ENCODE measurements around the gene SPRN.

Gene SPRN

DNA sequence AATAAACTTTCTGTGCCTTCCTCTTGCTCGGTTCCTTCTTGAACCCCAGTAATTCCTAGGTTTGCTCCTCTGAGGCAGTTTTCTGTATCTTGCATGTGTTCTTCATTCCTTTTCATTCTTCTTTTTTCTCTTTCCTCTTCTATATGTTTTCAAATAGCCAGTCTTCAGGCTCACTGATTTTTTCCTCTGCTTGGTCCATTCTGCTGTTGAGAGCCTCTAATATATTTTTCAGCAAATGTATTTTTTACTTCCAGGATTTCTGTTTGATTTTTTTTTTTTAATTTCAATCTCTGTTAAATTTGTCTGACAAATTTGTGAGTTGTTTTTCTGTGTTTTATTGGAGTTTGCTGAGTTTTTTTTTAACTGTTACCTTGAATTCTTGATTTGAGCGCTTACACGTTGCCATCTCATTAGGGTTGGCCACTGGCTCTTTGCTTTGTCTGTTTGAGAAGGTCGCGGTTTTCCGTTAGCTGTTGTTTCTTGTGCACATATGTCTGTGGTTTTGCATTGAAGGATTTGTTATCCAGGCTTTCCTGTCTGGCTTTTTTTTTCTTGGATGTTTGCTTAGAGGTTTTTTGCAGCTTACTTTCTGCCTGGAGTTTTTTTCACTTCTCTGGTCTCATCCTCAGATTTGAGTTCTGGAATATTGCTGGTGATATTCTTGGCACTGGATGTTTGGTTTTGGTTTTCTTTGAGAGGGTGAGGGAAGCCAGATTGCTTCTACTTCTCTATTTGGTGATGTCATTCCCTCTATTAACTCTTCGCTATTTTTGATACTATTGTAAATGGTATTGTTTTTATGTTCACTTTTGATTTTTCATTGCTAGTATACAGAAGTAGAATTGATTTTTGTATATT lies 12.7 kb downstream of the SPRN start:
- Histone ChIP-seq H3K9me2 (replicated peaks; ENCODE audit: insufficient read depth, low read length) (no peaks in the 10 kb centered on the region), H3K4me2 (ENCODE audit: low read depth, low read length, poor library complexity, severe bottlenecking) (no peak overlapping the region), H3K79me2 (ENCODE audit: insufficient read depth, low read length) (peaks cover 45% of the 10 kb centered on the region; the same call in 1 of the 2 replicates), H2AFZ (ENCODE audit: low read depth, low read length, severe bottlenecking) (no peak overlapping the region), H3K36me3 (ENCODE audit: low read length) (peaks cover 51% of the 10 kb centered on the region), H3K27ac (ENCODE audit: low read depth, low read length) (no peak overlapping the region), H3K9ac (ENCODE audit: low read length) (no peak overlapping the region), H3K4me3 (ENCODE audit: insufficient read depth, low read length, poor library complexity, severe bottlenecking) (no peak overlapping the region), H3K27me3 (ENCODE audit: low read length) (no peaks in the 10 kb centered on the region), H3F3A (ENCODE audit: insufficient read depth) (no peaks in the 10 kb centered on the region), H3K9me3 (ENCODE audit: insufficient read depth, low read length) (peaks cover 16% of the 10 kb centered on the region; the same call in 1 of the 2 replicates), H4K20me1 (ENCODE audit: low read depth, low read length) (no peaks in the 10 kb centered on the region)
- TF ChIP-seq EZH2phosphoT487 (conservative IDR thresholded peaks at IDR 0.05; ENCODE audit: low read length), result no peak
- TF ChIP-seq, protein P1, sequence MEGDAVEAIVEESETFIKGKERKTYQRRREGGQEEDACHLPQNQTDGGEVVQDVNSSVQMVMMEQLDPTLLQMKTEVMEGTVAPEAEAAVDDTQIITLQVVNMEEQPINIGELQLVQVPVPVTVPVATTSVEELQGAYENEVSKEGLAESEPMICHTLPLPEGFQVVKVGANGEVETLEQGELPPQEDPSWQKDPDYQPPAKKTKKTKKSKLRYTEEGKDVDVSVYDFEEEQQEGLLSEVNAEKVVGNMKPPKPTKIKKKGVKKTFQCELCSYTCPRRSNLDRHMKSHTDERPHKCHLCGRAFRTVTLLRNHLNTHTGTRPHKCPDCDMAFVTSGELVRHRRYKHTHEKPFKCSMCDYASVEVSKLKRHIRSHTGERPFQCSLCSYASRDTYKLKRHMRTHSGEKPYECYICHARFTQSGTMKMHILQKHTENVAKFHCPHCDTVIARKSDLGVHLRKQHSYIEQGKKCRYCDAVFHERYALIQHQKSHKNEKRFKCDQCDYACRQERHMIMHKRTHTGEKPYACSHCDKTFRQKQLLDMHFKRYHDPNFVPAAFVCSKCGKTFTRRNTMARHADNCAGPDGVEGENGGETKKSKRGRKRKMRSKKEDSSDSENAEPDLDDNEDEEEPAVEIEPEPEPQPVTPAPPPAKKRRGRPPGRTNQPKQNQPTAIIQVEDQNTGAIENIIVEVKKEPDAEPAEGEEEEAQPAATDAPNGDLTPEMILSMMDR (IDR thresholded peaks at IDR 0.05; ENCODE audit: insufficient read depth, low read length, poor library complexity, severe bottlenecking), result no peak

DNA sequence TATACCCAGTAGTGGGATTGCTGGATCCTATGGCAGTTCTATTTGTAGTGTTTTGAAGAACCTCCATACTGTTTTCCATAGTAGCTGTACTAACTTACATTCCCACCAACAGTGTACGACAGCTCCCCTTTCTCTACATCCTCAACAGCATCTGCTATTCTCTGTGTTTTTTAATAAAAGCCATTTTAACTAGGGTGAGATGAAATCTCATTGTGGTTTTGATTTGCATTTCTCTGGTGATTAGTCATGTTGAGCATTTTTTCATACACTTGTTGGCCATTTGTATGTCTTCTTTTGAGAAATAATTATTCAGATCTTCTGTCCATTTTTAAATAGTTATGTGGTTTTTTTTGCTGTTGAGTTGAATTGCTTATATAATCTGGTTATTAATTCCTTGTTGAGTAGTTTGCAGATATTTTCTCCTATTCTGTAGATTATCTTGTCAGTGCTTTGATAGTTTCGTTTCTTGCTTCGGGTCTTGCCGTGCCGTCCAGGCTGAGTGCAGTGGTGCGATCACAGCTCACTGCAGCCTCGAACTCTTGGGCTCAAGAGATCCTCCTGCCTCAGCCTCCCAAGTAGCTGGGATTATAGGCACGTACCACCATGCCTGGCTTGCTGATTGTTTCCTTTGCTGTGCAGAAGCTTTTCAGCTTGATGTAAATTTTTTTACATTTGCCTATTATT lies 18.4 kb downstream of the SPRN start:
- no peak overlapping the region for H3K27ac ChIP-seq (ENCODE audit: low read depth, low read length)
- peaks cover 46% of the 10 kb centered on the region; the same call in 1 of the 2 replicates for H3K79me2 ChIP-seq (ENCODE audit: insufficient read depth, low read length)
- no peaks in the 10 kb centered on the region for H3F3A ChIP-seq (ENCODE audit: insufficient read depth)
- H3K4me2 ChIP-seq (ENCODE audit: low read depth, low read length, poor library complexity, severe bottlenecking), result peak overlapping the region; percentile 11
- H3K36me3 ChIP-seq (ENCODE audit: low read length), result peaks cover 26% of the 10 kb centered on the region
- no peaks in the 10 kb centered on the region for H3K27me3 ChIP-seq (ENCODE audit: low read length)
- no peak overlapping the region for H2AFZ ChIP-seq (ENCODE audit: low read depth, low read length, severe bottlenecking)
- no peaks in the 10 kb centered on the region for H3K9me2 ChIP-seq (replicated peaks; ENCODE audit: insufficient read depth, low read length)
- no peak for TF ChIP-seq EZH2phosphoT487 (conservative IDR thresholded peaks at IDR 0.05; ENCODE audit: low read length)
- H3K4me3 ChIP-seq (ENCODE audit: insufficient read depth, low read length, poor library complexity, severe bottlenecking), result no peak overlapping the region
- no peak overlapping the region for H3K9ac ChIP-seq (ENCODE audit: low read length)
- no peaks in the 10 kb centered on the region for H4K20me1 ChIP-seq (ENCODE audit: low read depth, low read length)
- 0 out of 2 replicates have a peak, but pooled peaks cover 1% of the 10 kb centered on the region for H3K9me3 ChIP-seq (ENCODE audit: insufficient read depth, low read length)

DNA sequence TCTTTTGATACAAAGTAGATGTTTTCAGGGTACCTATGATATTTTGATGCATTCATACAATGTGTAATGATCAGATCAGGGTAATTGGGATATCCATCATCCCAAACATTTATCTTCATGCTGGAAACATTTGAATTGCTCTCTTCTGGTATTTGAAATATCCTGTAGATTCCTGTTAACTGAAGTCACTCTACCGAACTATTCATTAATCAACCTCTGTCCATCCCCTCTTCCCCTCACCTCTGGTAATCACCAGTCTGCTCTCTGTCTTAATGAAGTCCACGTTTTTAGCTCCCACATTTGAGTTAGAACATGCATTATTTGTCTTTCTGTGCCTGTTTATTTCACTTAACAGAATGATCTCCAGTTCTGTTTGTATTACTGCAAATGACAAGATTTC lies 19.2 kb downstream of the SPRN start:
- Histone ChIP-seq H3F3A (ENCODE audit: insufficient read depth) (no peaks in the 10 kb centered on the region), H3K9ac (ENCODE audit: low read length) (no peak overlapping the region), H3K79me2 (ENCODE audit: insufficient read depth, low read length) (peaks cover 40% of the 10 kb centered on the region; the same call in 1 of the 2 replicates), H2AFZ (ENCODE audit: low read depth, low read length, severe bottlenecking) (no peak overlapping the region), H4K20me1 (ENCODE audit: low read depth, low read length) (no peaks in the 10 kb centered on the region), H3K36me3 (ENCODE audit: low read length) (peaks cover 19% of the 10 kb centered on the region), H3K9me2 (replicated peaks; ENCODE audit: insufficient read depth, low read length) (no peaks in the 10 kb centered on the region), H3K4me3 (ENCODE audit: insufficient read depth, low read length, poor library complexity, severe bottlenecking) (no peak overlapping the region), H3K27me3 (ENCODE audit: low read length) (no peaks in the 10 kb centered on the region), H3K9me3 (ENCODE audit: insufficient read depth, low read length) (no peaks in the 10 kb centered on the region), H3K4me2 (ENCODE audit: low read depth, low read length, poor library complexity, severe bottlenecking) (peak overlapping the region; percentile 11), H3K27ac (ENCODE audit: low read depth, low read length) (no peak overlapping the region)
- TF ChIP-seq, protein P1 (IDR thresholded peaks at IDR 0.05; ENCODE audit: insufficient read depth, low read length, poor library complexity, severe bottlenecking), result no peak
- TF ChIP-seq EZH2phosphoT487 (conservative IDR thresholded peaks at IDR 0.05; ENCODE audit: low read length), result no peak

Data from SU-DHL-6 (cell line).